ENCODE data around the gene ARL9.

ARL9 gene

GRCh38 chr4:56532239-56532638 is 26.6 kb downstream of the ARL9 start:
- DNase-seq, result no peak

DNA sequence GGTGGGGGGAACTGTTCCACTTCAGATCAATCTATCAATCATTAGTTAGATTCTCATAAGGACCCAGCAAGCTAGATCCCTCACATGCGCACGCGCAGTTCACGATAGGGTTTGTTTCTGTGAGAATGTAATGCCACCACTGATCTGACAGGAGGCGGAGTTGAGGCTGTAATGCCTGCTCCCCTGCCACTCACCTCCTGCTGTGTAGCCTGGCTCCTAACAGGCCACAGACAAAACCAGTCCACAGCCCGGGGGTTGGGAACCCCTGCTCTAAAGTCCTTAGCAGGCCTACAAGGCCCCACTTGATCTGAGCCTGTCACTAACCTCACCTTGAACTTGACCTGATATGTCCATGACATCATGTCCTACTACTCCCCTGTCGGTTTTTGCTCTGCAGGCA is 30.3 kb downstream of the ARL9 start:
- DNase-seq, result no peak

DNA sequence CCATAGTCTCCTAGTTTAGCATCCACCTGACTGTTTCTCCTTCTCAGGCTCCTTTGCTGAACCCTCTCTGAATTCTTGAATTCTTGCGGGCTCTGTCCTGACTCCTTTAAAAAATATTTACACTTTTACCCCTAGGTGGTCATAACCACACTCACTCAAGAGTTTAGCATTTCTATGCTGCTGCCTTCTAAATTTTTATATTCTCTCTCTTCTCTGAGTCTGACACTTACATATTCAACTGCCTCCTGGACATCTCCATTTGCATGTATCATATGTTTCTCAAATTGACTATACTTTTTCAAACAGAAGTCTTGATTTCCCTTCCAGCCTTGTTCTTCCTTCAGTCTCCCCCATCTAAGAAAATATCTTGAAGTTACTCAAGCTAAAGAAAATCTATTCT is 31.6 kb downstream of the ARL9 start:
- no peak for DNase-seq

GRCh38 chr4:56540826-56541225 is 35.2 kb downstream of the ARL9 start:
- DNase-seq, result no peak

- DNase-seq, result peak; percentile 89
These were observed 39.1 kb downstream of the ARL9 start for GRCh38 chr4:56544573-56545131.

DNA sequence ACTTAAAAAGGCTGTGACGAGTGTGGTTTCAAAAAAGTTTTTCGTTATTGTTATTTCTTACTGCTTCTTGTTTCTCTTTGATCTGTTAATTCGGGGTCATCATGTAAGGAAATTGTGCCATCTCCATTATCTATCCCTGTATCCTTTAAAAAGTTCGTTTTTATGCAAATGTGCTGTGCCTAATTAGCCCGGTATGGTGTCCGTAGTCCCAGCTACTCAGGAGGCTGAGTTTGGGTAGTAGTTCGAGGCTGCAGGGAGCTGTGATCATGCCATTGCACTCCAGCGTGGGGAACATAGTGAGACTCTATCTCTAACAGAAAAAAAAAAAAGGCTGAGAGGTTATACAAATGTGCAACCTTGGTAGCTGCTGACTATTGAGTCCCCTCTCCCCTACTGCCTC is 45.1 kb downstream of the ARL9 start:
- DNase-seq, result no peak

GRCh38 chr4:56551516-56551915 is 45.9 kb downstream of the ARL9 start:
- no peak for DNase-seq

- DNase-seq, result peak; percentile 4
These were observed 46.7 kb downstream of the ARL9 start for GRCh38 chr4:56552273-56552672.

- DNase-seq, result no peak
These were observed 64.5 kb downstream of the ARL9 start for GRCh38 chr4:56570041-56570440.
